Measurements from ENCODE around the gene ADRA2A.

ADRA2A gene

DNA sequence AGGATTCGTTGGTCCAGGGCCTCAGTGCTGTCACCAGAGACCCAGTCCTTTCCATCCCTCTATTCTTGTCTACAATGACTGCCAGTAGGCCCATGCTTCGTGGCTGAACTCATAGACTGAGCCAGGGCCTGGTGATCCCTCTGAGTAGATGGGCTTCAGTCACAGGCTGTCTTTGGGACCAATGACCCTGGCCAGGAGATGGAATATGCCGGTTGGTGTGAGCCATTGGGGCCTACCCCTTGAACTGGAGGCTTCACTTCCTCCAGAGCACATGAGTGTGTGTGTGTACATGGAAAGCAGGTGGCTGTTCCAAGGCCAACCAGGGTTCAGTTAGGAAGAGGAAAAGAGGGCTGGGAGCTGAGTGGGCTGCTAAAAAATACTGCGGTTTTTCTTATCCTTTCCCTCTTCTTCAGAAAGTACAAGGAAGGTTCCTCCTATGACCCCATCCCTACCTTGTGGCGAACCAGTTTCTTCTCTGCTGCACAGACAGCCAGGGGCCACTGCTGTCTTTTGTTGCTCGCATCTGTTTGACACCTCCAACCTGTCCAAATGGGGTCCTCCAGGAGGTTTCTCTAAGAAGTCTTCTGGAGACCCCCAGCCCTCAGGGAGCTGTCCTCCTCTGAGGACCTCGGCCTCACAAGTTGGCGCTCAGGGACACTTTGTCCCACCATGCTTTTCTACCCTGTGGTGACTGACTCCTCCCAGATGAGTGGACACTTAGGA, 36.6 kb downstream of the ADRA2A start:
- DNase-seq, result no peak

DNA sequence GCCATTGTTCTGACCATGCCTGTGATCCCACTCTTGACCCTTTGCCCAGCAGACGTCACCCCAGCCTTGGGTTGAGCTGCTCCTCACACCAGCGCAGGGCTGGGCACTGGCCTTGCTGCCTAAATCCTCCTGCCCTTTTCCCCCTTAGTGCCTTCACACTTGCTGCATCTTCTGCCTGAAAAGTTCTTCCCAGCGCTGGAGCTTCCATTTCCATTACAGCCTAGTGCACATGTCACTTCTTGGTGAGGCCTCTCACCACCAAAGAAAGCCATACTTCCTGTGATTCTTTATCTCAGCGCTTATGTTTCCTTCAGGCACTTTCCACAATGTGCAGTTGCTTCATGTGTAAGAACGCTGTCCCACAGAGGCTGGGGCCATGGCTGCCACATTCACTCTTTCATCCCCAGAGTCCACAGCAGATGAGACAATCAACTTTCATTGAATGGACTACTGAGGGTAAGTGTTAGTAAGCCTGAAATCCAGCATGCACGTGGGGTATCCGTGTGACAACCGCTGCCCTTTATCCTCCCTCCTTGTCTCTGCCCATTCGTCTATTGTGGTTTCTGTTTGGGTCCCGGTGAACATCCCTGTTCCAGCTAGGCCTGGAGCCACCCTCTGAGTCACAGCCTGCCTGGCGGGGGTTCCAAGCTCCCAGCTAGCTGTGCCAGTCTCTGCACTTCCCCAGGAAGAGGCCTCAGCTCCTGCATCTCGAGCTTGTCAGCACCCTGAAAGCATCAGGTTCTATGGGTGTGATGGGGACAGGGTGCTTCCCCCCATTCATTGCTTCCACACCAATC, 37.3 kb downstream of the ADRA2A start:
- no peak for DNase-seq

- DNase-seq, result no peak
These were observed 38.1 kb downstream of the ADRA2A start for GRCh38 chr10:111114758-111115500.

DNA sequence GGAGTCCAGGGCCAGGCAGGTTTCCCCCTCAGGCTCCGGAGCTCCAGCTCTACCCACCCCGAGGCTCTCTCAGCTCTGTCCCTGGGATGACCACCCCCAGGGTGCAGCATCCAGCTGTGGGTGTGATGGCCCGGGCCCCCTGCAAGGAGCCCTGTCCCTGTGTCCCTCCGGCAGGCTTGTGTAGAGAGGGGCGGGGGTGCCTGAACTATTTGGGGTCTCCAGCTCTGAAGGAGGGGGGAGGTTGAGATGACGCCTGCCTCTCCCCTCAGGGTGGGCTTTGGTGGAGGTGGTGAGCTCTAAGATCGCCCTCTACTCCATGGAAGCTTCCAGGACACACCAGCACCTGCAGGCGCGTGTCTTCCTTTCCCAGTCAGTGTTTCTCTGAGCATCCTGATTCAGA, 39.4 kb downstream of the ADRA2A start:
- DNase-seq, result no peak

- DNase-seq, result no peak
These were observed 40.1 kb downstream of the ADRA2A start for GRCh38 chr10:111116762-111117445.

- DNase-seq, result no peak
These were observed 40.9 kb downstream of the ADRA2A start for GRCh38 chr10:111117528-111118277.

DNA sequence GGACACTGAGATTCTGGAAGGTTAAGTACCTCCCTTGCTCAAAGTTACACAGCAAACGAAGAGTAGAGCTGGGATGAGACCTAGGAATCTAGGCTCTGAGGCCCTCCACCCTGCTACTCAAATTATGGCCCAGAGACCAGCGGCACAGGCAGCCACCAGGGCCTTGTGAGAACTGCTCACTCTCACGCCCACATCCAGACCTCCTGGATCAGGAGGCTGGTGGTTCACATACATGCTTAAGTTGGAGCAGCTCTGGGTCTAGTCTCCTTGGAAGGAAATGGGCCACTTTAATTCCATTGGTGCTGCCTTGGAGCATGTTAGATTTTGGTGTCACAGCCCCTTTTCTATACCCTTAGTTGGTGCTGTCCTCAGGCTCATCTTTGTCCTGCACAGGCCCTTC, 41.9 kb downstream of the ADRA2A start:
- no peak for DNase-seq

DNA sequence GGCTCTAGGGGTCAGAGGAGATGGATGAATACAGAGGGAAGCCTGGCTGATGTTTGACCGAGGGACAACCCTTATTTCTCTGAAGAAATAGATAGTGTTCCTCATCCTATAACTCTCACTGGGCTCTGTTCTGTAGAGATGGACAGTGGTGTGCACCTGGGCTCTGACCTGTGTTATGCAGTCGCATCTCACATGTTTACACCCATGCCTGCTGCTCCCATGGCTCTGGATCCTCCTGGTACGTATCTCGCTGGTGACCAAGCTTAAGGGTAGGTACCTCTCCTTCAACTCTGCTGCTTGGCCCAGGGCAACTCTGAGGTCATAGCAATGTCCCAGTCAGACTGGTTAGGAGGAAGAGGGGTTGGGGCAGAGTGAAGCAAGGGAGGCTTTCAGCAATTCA, 42.8 kb downstream of the ADRA2A start:
- DNase-seq, result no peak

GRCh38 chr10:111122127-111122526, 45.3 kb downstream of the ADRA2A start:
- DNase-seq, result no peak

- no peak for DNase-seq
These were observed 47.1 kb downstream of the ADRA2A start for GRCh38 chr10:111123883-111124282.

DNA sequence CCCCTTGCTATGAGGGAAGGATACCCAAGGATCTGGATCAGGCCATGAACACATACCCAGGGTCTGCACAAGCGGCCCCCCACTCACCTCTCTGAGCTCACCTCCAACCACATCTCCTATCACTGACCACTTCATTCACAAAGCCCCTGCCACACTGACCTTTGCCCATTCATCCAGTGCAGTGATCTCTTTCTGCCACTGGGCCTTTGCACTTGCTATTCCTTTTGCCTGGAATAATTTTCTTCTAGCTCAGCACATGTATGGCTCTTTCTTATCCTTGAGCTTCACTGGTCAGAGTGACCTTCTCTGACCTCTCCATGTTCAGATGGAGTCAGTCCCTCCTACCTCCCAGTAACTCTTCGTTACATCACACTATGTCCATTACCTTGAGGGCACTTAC, 48.3 kb downstream of the ADRA2A start:
- DNase-seq, result no peak

- no peak for DNase-seq
These were observed 49.2 kb downstream of the ADRA2A start for GRCh38 chr10:111126077-111126476.

DNA sequence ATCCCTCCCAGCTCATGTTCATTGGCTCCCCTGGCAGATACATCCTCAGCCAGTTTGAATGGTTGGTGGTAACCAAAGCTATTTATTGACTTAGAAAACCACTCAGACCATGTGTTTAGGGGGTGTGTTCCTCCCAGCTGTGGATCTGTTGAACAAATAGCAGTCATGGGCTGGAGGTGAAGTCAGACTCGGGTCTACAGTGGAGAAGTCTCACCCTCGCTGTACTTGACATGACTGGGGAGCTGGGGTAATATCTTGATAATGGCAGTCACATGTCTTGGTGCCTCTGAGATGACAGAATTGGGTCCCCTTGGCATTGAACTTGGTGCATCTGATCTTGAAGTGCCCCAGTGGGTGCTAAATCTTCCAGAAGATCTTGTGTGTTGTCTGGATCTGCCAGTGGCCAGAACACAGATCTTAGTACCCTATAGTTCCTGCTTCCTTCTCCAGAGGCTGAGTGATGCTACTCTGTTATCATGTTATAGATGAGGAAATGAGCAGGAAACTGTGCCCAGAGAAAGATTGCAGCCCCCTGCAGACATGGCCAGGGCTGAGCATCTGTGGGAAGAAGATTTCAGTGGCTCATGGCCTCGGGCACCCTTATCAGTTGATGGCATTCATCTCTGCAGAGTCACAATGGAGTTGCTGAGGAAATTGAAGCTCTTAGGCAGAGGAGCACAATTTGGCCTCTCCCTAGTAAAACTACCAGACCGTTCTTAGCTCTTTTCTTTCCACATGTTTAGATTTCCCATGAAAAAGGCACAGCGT, 50.4 kb downstream of the ADRA2A start:
- DNase-seq, result no peak

DNA sequence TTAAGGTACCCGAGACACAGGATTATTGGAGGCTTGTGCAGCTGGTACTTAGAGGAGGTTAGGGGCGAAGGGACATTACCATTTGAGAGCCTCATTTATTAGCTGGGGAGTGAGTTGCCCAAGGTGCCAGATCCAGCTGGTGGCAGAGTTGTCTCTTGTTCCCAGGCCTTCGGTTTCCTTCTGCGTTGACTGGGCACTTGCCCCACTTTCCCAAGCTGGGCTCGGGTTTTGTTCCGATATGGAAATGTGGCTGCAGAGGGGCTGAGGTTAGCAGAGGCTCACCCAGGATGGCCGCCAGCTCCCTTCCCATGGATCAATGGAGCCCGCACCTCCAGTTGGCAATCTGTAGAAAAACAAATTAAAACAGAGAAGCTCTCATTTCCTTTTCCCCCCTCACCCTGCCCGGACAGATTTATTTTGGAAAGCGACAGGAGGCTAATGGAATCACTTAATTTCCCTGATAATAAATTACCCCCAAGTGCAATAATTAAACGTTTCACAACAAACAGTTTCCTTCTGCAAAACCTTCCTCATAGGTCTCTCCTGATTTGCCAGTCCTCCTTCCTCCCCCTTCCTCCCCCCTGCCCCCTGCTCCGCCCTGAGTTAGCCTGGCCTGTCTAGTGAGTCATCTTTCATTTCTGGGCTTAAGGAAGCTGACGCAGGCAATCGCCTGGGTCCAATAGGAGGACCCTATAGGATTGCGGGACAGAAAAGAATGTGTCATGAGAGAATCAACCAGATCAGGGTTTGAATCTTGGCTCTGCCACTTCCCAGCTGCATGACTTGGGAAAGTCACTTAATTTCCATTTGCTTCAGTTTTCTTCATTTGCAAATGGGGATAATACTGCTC, 51.7 kb downstream of the ADRA2A start:
- no peak for DNase-seq

DNA sequence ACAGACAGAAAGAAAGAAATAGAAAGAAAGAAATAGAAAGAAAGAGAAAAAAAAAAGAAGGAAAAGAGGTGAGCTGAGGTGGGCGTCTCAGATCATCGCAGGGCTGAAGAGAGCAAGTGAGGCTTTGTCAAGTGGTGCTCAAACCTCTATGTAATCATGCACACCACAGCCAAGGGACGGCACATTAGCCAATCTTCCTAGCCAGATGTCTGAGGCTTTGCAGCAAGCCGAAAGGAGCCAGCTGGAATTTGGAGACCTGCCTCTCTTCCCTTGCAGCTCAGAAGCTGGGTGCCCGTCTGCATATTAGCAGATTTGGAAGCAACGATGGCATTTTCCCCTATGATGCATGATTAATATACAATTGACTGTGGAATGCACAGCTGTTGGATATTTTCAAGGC, 52.5 kb downstream of the ADRA2A start:
- no peak for DNase-seq

DNA sequence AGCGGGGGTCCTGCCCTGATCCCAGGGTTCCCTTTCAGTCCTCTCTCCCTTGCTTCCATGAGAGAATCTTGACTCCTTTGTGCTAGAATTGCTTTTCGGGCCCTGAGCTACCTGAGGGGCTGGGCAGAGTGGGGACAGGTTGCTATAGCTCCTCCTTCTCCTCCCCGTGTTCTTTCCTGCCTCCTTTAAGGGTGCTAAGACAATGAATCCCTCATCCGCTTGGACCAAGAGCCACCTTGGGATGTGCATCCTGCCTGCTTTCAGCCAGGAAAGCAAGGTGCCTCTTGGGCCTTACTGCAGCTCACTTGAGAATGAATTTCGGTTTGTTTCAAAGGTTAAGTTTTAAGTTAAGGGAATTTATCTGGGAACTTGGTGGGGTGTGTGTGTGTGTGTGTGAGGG, 53.6 kb downstream of the ADRA2A start:
- no peak for DNase-seq
